ENCODE data around the gene IRS2.

DNA sequence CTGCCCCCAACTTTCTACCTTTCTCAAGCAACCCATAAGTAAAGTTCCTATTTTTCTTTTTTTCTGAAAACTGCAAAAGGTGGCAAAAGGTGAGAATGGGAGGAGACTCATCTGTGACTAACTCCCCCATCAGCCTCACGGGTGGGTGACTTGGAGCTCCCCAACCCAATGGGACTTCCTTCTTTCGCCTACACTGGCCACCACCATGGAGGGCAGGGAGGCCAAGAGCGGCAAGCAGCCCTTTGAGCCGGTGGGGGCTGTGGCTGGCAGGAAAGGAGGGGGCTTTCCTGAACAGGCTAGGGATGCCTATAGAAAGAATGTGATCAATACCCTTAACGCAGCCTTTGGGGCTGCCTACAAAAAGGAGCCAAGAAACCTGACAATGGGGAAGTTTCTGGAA, 16.5 kb downstream of the IRS2 start:
- TF ChIP-seq TCF7L2 (IDR thresholded peaks at IDR 0.05; ENCODE audit: borderline replicate concordance, extremely low read depth, insufficient read depth, insufficient read length) = no peak
- TF ChIP-seq, protein P1, sequence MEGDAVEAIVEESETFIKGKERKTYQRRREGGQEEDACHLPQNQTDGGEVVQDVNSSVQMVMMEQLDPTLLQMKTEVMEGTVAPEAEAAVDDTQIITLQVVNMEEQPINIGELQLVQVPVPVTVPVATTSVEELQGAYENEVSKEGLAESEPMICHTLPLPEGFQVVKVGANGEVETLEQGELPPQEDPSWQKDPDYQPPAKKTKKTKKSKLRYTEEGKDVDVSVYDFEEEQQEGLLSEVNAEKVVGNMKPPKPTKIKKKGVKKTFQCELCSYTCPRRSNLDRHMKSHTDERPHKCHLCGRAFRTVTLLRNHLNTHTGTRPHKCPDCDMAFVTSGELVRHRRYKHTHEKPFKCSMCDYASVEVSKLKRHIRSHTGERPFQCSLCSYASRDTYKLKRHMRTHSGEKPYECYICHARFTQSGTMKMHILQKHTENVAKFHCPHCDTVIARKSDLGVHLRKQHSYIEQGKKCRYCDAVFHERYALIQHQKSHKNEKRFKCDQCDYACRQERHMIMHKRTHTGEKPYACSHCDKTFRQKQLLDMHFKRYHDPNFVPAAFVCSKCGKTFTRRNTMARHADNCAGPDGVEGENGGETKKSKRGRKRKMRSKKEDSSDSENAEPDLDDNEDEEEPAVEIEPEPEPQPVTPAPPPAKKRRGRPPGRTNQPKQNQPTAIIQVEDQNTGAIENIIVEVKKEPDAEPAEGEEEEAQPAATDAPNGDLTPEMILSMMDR (IDR thresholded peaks at IDR 0.05 in 2 of 3, conservative IDR thresholded peaks at IDR 0.05 in 1 of 3; ENCODE audit: borderline replicate concordance in 1 of 3, insufficient read depth in 1 of 3, low read depth in 2 of 3, low read length in 2 of 3) = no peak
- no peak for TF ChIP-seq POLR2AphosphoS5 (IDR thresholded peaks at IDR 0.05; ENCODE audit: low read depth, low read length)
- TF ChIP-seq RAD21 (IDR thresholded peaks at IDR 0.05; ENCODE audit: low read depth) = no peak
- no peak for TF ChIP-seq POLR2A (IDR thresholded peaks at IDR 0.05; ENCODE audit: borderline replicate concordance, extremely low read depth, insufficient read depth, insufficient read length)
- TF ChIP-seq, protein P2, sequence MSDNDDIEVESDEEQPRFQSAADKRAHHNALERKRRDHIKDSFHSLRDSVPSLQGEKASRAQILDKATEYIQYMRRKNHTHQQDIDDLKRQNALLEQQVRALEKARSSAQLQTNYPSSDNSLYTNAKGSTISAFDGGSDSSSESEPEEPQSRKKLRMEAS (IDR thresholded peaks at IDR 0.05) = no peak
- no peak for TF ChIP-seq CEBPB (IDR thresholded peaks at IDR 0.05; ENCODE audit: low read depth)
- no peak for TF ChIP-seq CBX3 (IDR thresholded peaks at IDR 0.05; ENCODE audit: low read depth)
- no peak for TF ChIP-seq EZH2 (IDR thresholded peaks at IDR 0.05)
